MCF 10A (cell line): ENCODE data around the gene RAPGEF6. TPM values are rescaled to one million over a fixed set of nuclear protein-coding genes. Genes with fewer than 3 reads are reported as not detected.

Source experiments
- BruUV-seq: library from RNA; stranded (reverse); fragments of 400-500 nt; replicated peaks from 2 replicates; lab custom pipeline; 2021; lab: Mats Ljungman, UMichigan
- CTCF ChIA-PET: fragments of 300-600 bp; sonication (Branson Sonifier 250); formaldehyde crosslinking; extraction: SDS; loops from one replicate; lab custom pipeline; 2021; ENCODE audit warnings: antibody characterized with exemption, inconsistent platforms; lab: Yijun Ruan, JAX
- POLR2A ChIA-PET: fragments of 300-600, 350-650 bp; sonication (Branson Sonifier 250); formaldehyde crosslinking; extraction: SDS; loops from one replicate; lab custom pipeline; 2020; ENCODE audit warnings: antibody characterized with exemption, inconsistent platforms; lab: Yijun Ruan, JAX
- DNase-seq: peaks from one replicate; pipeline ENCODE4 v3.0.0-alpha.2; 2018; ENCODE audit not compliant: unreplicated experiment
- H3K27ac Mint-ChIP-seq: one replicate; pipeline ENCODE4 v1.8.0; 2022; ENCODE audit warnings: mild to moderate bottlenecking, low read depth, mixed read lengths; ENCODE audit not compliant: unreplicated experiment
- H3K27me3 Mint-ChIP-seq: one replicate; pipeline ENCODE4 v1.8.0; 2022; ENCODE audit warnings: mixed read lengths; ENCODE audit not compliant: insufficient read depth, unreplicated experiment
- H3K36me3 Mint-ChIP-seq: one replicate; pipeline ENCODE4 v1.8.0; 2022; ENCODE audit warnings: mild to moderate bottlenecking, moderate library complexity, mixed read lengths; ENCODE audit not compliant: insufficient read depth, unreplicated experiment
- H3K4me1 Mint-ChIP-seq: one replicate; pipeline ENCODE4 v1.8.0; 2022; ENCODE audit warnings: mixed read lengths; ENCODE audit not compliant: insufficient read depth, unreplicated experiment
- H3K4me3 Mint-ChIP-seq: one replicate; pipeline ENCODE4 v1.8.0; 2022; ENCODE audit warnings: mild to moderate bottlenecking, moderate library complexity, mixed read lengths; ENCODE audit not compliant: unreplicated experiment
- H3K9me3 Mint-ChIP-seq: one replicate; pipeline ENCODE4 v1.8.0; 2022; ENCODE audit warnings: mixed read lengths; ENCODE audit not compliant: unreplicated experiment
- intact Hi-C: fragments of 100-400 bp; cut with micrococcal nuclease; formaldehyde crosslinking; loops from 2 replicates; pipeline ENCODE4 v1.14.1; 2022
- total RNA-seq: library from RNA; stranded (reverse); gene quantifications from 2 replicates; pipeline ENCODE4 v1.2.3, GENCODE V29; 2022
- TF ChIP-seq, protein P1 (sequence below): fragments of 200-600 bp; IDR thresholded peaks from one replicate; pipeline ENCODE4 v1.8.0; 2022; ENCODE audit warnings: antibody characterized with exemption, mild to moderate bottlenecking; ENCODE audit not compliant: unreplicated experiment

RAPGEF6 gene
- total RNA-seq, 1 experiment from 2014 or later = 20.5 TPM

DNA sequence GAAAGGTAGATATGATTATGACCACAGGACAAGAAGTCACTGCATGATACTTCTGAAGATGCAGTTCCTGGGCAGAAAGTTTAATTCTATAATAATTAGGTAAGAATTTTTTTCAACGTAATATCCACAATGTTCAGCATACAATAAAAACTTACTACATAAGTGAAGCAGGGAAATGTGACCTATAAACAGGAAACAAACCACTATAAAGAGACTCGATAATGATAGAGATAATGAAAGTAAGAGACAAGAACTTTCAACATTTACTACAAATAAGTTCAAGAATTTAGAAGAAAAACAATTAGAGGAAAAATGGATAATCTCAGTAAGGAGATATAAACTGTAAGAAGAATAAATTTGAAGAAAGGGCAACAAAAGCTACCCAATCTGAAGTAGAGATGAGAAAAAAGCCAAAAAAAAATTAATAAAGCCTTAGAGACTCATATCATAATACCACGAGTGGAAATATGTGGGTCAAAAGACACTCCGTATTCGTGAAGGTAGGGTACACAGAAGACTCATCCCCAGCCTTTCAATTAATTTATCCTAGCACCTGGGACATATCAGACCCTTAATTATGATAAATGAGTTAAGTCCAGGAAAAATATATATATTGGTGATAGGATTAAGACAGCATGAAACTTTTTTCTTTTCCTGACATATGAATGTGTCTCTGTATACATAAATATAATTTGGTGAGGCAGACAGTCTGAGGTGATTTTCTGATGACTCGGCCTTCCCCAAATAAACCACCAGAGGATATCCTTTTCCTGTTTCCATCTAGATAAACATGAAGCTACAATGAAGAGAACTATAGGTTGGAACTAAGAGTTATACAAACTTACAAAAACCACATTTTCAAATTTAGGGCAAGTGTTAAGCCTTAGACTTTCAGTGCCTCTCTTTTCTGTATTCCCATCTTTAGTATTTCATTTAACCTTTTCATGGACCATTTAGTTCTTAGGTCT is 120.4 kb downstream of the RAPGEF6 start:
- intact Hi-C loops = loop anchor here (1.0 kb wide), 1 partner anchor 494 kb away; no protein-coding TSS in a partner anchor
- no peaks in the 10 kb centered on the region for H3K27me3 Mint-ChIP-seq
- peaks cover 23% of the 10 kb centered on the region for H3K36me3 Mint-ChIP-seq
- H3K4me3 Mint-ChIP-seq = no peak overlapping the region
- H3K27ac Mint-ChIP-seq = peak overlapping the region; percentile 13
- peaks cover 15% of the 10 kb centered on the region for H3K4me1 Mint-ChIP-seq
- TF ChIP-seq, protein P1, sequence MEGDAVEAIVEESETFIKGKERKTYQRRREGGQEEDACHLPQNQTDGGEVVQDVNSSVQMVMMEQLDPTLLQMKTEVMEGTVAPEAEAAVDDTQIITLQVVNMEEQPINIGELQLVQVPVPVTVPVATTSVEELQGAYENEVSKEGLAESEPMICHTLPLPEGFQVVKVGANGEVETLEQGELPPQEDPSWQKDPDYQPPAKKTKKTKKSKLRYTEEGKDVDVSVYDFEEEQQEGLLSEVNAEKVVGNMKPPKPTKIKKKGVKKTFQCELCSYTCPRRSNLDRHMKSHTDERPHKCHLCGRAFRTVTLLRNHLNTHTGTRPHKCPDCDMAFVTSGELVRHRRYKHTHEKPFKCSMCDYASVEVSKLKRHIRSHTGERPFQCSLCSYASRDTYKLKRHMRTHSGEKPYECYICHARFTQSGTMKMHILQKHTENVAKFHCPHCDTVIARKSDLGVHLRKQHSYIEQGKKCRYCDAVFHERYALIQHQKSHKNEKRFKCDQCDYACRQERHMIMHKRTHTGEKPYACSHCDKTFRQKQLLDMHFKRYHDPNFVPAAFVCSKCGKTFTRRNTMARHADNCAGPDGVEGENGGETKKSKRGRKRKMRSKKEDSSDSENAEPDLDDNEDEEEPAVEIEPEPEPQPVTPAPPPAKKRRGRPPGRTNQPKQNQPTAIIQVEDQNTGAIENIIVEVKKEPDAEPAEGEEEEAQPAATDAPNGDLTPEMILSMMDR = peak; percentile 15
- ChIA-PET POLR2A (interaction anchor here (1.0 to 1.1 kb wide), 2 partner anchors 8 to 27 kb away, joined by 3 to 4 read pairs; no protein-coding TSS in a partner anchor), CTCF (interaction anchor here (0.6 to 1.0 kb wide), 3 partner anchors 19 to 549 kb away, joined by 3 to 5 read pairs (median 4); no protein-coding TSS in a partner anchor)
- H3K9me3 Mint-ChIP-seq = no peaks in the 10 kb centered on the region
- no TSS peak for BruUV-seq
- peak; percentile 34 for DNase-seq

DNA sequence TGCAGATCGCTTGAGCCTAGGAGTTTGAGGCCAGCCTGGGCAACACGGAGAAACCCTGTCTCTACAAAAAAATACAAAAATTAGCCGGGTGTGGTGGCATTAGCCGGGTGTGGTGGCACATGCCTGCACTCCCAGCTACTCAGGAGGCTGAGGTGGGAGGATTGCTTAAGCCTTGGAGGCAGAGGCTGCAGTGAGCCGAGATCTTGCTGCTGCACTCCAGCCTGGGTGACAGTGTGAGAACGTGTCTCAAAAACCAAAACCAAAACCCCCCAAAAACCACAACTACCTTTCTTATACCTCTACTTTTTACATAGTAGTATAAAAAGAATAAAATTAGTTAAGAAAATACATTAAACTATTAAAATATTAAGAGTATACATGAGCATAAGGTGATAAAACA is 121.2 kb downstream of the RAPGEF6 start:
- BruUV-seq = no TSS peak
- DNase-seq = no peak
- peaks cover 21% of the 10 kb centered on the region for H3K36me3 Mint-ChIP-seq
- TF ChIP-seq, protein P1 = no peak
- no peaks in the 10 kb centered on the region for H3K27me3 Mint-ChIP-seq
- no peak overlapping the region for H3K4me3 Mint-ChIP-seq
- no peaks in the 10 kb centered on the region for H3K9me3 Mint-ChIP-seq
- ChIA-PET CTCF (interaction anchor here (0.7 kb wide), 1 partner anchor 550 kb away, joined by 3 read pairs; no protein-coding TSS in a partner anchor), POLR2A (interaction anchor here (1.0 kb wide), 1 partner anchor 22 kb away, joined by 3 read pairs; no protein-coding TSS in a partner anchor)
- H3K4me1 Mint-ChIP-seq = peaks cover 15% of the 10 kb centered on the region
- no peak overlapping the region for H3K27ac Mint-ChIP-seq
- intact Hi-C loops = no loop called here

DNA sequence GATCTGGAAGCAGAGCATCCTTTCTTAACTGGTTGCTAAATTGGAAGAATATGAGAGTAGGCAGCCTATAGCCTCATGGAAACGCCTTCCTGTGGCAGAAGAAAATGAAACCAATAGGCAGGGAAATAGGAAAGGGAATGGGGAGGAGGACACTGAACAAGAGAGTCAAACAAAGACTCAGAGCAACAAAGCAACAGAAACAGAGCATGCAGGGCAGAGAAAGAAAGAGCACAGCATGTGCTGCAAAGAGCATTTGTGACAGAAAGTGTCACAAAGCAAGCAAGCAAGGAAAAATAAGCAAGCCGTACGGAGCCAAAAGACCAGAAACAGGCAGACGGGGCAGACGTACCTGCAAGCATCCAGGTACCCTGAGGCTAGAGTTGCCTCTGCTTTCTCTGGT is 123.1 kb downstream of the RAPGEF6 start:
- intact Hi-C loops = no loop called here
- Mint-ChIP-seq H3K4me1 (peaks cover 15% of the 10 kb centered on the region), H3K9me3 (no peaks in the 10 kb centered on the region), H3K36me3 (peaks cover 20% of the 10 kb centered on the region), H3K27ac (no peak overlapping the region), H3K4me3 (no peak overlapping the region), H3K27me3 (no peaks in the 10 kb centered on the region)
- no TSS peak for BruUV-seq
- TF ChIP-seq, protein P1 = no peak
- no peak for DNase-seq
- ChIA-PET CTCF (interaction anchor here (0.6 kb wide), 1 partner anchor 99 kb away, joined by 4 read pairs; no protein-coding TSS in a partner anchor), POLR2A (no interaction called here)

DNA sequence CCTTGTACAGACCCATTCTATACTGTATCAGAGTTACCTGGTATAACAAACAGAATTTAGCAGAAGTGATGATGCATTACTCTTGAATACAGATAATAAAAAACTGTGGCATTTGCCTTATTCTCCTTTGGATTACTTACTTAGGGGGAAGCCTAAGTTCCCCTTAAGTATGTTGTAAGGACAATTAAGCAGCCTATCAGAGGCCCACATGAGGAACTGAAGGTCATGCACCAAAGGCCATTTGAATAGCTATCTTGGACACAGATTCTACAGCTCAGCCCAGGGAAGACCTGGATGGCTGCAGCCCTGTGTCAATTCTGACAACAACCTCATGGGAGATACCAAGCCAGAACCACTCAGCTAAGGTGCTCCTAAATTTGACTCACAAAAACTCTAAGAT is 125.2 kb downstream of the RAPGEF6 start:
- ChIA-PET CTCF (interaction anchor here (1.3 kb wide), 1 partner anchor 12 kb away, joined by 3 read pairs; no protein-coding TSS in a partner anchor), POLR2A (interaction anchor here (0.9 kb wide), 1 partner anchor 11 kb away, joined by 4 read pairs; no protein-coding TSS in a partner anchor)
- Mint-ChIP-seq H3K9me3 (no peaks in the 10 kb centered on the region), H3K4me1 (peaks cover 10% of the 10 kb centered on the region), H3K27ac (no peak overlapping the region), H3K4me3 (no peak overlapping the region), H3K27me3 (no peaks in the 10 kb centered on the region), H3K36me3 (peaks cover 30% of the 10 kb centered on the region)
- no peak for DNase-seq
- BruUV-seq = no TSS peak
- TF ChIP-seq, protein P1 = no peak
- intact Hi-C loops = no loop called here
